Chondrocyte (in vitro differentiated cells): ENCODE measurements around the gene CMIP. TPM values are rescaled to one million over a fixed set of nuclear protein-coding genes. Genes with fewer than 3 reads are reported as not detected.

Experiments
- DNase-seq: peaks from one replicate; pipeline ENCODE4 v3.0.0; 2021; ENCODE audit warnings: mixed read lengths, low spot score
- H3K27ac Mint-ChIP-seq: one replicate; pipeline ENCODE4 v1.8.0; 2021; ENCODE audit warnings: mild to moderate bottlenecking, moderate library complexity, mixed read lengths; ENCODE audit not compliant: unreplicated experiment
- H3K27me3 Mint-ChIP-seq: 2 replicates; pipeline ENCODE4 v1.8.0; 2021; ENCODE audit warnings: low read depth, mixed read lengths
- H3K36me3 Mint-ChIP-seq: 2 replicates; pipeline ENCODE4 v1.8.0; 2021; ENCODE audit warnings: low read depth, mixed read lengths
- H3K4me1 Mint-ChIP-seq: 2 replicates; pipeline ENCODE4 v1.8.0; 2021; ENCODE audit warnings: low read depth, mild to moderate bottlenecking, mixed read lengths
- H3K4me3 Mint-ChIP-seq: one replicate; pipeline ENCODE4 v1.8.0; 2021; ENCODE audit warnings: mild to moderate bottlenecking, moderate library complexity, mixed read lengths; ENCODE audit not compliant: unreplicated experiment
- H3K9me3 Mint-ChIP-seq: 2 replicates; pipeline ENCODE4 v1.8.0; 2021; ENCODE audit warnings: low read depth, mixed read lengths
- CTCF ChIP-seq: fragments of 200-600 bp; sonication (generic); IDR thresholded peaks from 2 replicates; pipeline ENCODE4 v1.5.0; 2021; ENCODE audit warnings: antibody characterized with exemption, mild to moderate bottlenecking, moderate library complexity
- total RNA-seq: library from RNA; stranded (reverse); gene quantifications from 3 replicates; pipeline ENCODE4 v1.2.1, GENCODE V29; 2021

Gene CMIP
- total RNA-seq, 1 donor from 2014 or later: 62.9 TPM

DNA sequence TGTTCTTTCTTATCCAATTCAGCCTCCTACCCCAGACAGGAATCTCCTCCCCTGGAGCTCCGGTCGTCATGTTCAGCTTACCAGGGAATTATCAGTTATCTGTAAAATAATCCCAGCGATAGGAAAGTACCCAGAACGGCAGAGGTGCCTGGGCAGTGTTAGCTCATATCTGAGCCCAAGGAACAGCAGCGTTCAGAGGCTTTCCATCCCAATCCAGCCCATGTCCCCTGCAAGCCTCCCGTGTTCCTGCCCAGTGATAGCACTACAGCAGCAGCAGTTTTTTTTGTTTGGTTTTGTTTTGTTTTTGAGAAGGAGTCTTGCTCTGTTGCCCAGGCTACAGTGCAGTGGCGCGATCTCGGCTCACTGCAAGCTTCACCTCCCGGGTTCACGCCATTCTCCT is 158.2 kb downstream of the CMIP start:
- peak overlapping the region; percentile 80 for H3K27ac Mint-ChIP-seq
- DNase-seq: no peak
- no peaks in the 10 kb centered on the region for H3K27me3 Mint-ChIP-seq
- TF ChIP-seq CTCF: no peak
- H3K4me1 Mint-ChIP-seq: peaks cover 64% of the 10 kb centered on the region
- H3K36me3 Mint-ChIP-seq: no peaks in the 10 kb centered on the region
- no peaks in the 10 kb centered on the region for H3K9me3 Mint-ChIP-seq
- no peak overlapping the region for H3K4me3 Mint-ChIP-seq

DNA sequence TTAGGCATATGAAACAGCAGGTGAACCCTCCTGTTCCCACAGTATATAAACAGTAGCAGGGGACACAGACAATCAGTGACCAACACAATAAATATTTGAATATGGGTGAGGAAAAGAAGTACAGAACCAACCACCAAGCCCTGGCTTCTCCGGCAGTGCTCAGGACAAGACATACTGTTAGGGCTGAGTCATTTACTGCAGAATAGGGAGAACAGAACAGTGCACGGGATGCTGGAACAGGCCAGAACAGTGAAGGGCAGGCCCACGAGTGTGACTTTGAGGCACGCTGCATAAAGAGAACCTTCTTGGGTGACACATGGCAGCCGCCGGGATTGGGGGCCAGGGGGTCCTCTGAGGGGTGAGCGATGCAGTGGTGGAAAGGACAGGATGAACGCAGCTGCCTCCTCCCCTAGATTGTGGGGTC is 160.4 kb downstream of the CMIP start:
- Mint-ChIP-seq H3K4me1 (peaks cover 65% of the 10 kb centered on the region), H3K9me3 (no peaks in the 10 kb centered on the region), H3K4me3 (no peak overlapping the region), H3K36me3 (no peaks in the 10 kb centered on the region), H3K27me3 (no peaks in the 10 kb centered on the region), H3K27ac (peak overlapping the region; percentile 88)
- no peak for TF ChIP-seq CTCF
- DNase-seq: no peak

- H3K27ac Mint-ChIP-seq: peak overlapping the region; percentile 2
- H3K9me3 Mint-ChIP-seq: no peaks in the 10 kb centered on the region
- no peak overlapping the region for H3K4me3 Mint-ChIP-seq
- peaks cover 61% of the 10 kb centered on the region for H3K4me1 Mint-ChIP-seq
- no peak for TF ChIP-seq CTCF
- no peak for DNase-seq
- no peaks in the 10 kb centered on the region for H3K36me3 Mint-ChIP-seq
- H3K27me3 Mint-ChIP-seq: no peaks in the 10 kb centered on the region
Observed at GRCh38 chr16:81606039-81606438, 161.4 kb downstream of the CMIP start.

DNA sequence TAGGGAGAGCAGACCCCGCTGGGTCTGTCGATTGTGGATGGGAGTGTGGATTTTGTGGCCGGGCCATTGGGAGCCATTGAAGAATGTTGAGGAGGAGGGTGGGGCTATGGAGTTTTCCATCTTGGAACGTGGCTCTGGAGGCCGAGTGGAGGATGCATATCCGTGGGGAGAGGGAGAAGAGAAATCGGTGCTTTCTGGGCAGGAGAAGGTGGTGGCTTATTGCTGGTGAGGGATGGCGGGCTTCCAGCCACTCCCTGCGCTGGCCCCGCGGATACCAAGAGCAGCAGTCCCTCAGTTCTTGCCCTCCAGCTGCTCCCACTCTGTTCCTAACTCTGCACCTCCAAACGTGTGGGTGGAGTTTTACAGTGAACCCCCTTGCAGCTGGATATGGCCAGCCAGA is 162.4 kb downstream of the CMIP start:
- no peaks in the 10 kb centered on the region for H3K9me3 Mint-ChIP-seq
- H3K4me3 Mint-ChIP-seq: no peak overlapping the region
- H3K27me3 Mint-ChIP-seq: no peaks in the 10 kb centered on the region
- peaks cover 51% of the 10 kb centered on the region for H3K4me1 Mint-ChIP-seq
- TF ChIP-seq CTCF: no peak
- H3K36me3 Mint-ChIP-seq: no peaks in the 10 kb centered on the region
- H3K27ac Mint-ChIP-seq: no peak overlapping the region
- no peak for DNase-seq

GRCh38 chr16:81607805-81608522 is 163.4 kb downstream of the CMIP start:
- no peak for TF ChIP-seq CTCF
- H3K4me3 Mint-ChIP-seq: no peak overlapping the region
- H3K9me3 Mint-ChIP-seq: no peaks in the 10 kb centered on the region
- no peaks in the 10 kb centered on the region for H3K36me3 Mint-ChIP-seq
- H3K27me3 Mint-ChIP-seq: no peaks in the 10 kb centered on the region
- no peak for DNase-seq
- H3K4me1 Mint-ChIP-seq: peaks cover 42% of the 10 kb centered on the region
- H3K27ac Mint-ChIP-seq: no peak overlapping the region
